Stimulated activated CD4-positive, alpha-beta T cell treated with anti-CD3 and anti-CD28 coated beads, TNF-alpha, amount 100 ng/mL, for 48 hours (primary cell): ENCODE results near the gene CARD19.
A peak's percentile ranks its signal among the peaks of the same experiment; 100 is the strongest.

Source experiments
- DNase-seq, 3 donors: peaks; one replicate each; pipeline ENCODE4 v3.0.0-alpha.2; 2020; ENCODE audit warnings: low read depth in 3 of 3

CARD19 gene

GRCh38 chr9:93064392-93065134, 31.5 kb upstream of the CARD19 start:
- DNase-seq = peak; percentile 72 to 90 (median 82)

GRCh38 chr9:93065135-93065720, 30.8 kb upstream of the CARD19 start:
- DNase-seq = no peak

GRCh38 chr9:93066978-93067603, 28.9 kb upstream of the CARD19 start:
- no peak for DNase-seq

GRCh38 chr9:93068956-93069355, 27.1 kb upstream of the CARD19 start:
- no peak for DNase-seq

GRCh38 chr9:93071464-93071863, 24.6 kb upstream of the CARD19 start:
- DNase-seq = no peak

- no peak for DNase-seq
Observed at GRCh38 chr9:93072383-93072795, 23.6 kb upstream of the CARD19 start.

- no peak for DNase-seq
Observed at GRCh38 chr9:93076101-93076791, 19.8 kb upstream of the CARD19 start.

GRCh38 chr9:93076792-93077128, 19.3 kb upstream of the CARD19 start:
- DNase-seq = no peak

- DNase-seq = no peak
Observed at GRCh38 chr9:93077367-93077766, 18.6 kb upstream of the CARD19 start.

GRCh38 chr9:93077811-93078210, 18.2 kb upstream of the CARD19 start:
- no peak for DNase-seq

- DNase-seq = no peak
Observed at GRCh38 chr9:93079371-93079770, 16.6 kb upstream of the CARD19 start.

GRCh38 chr9:93080406-93080805, 15.6 kb upstream of the CARD19 start:
- no peak for DNase-seq

GRCh38 chr9:93081081-93081529, 14.9 kb upstream of the CARD19 start:
- DNase-seq = no peak

GRCh38 chr9:93081931-93082330, 14.1 kb upstream of the CARD19 start:
- no peak for DNase-seq

- DNase-seq = no peak
Observed at GRCh38 chr9:93082841-93083411, 13.1 kb upstream of the CARD19 start.

- no peak for DNase-seq
Observed at GRCh38 chr9:93083592-93084470, 12.2 kb upstream of the CARD19 start.

- no peak for DNase-seq
Observed at GRCh38 chr9:93084471-93084881, 11.5 kb upstream of the CARD19 start.

GRCh38 chr9:93085676-93086075, 10.3 kb upstream of the CARD19 start:
- no peak for DNase-seq

- no peak for DNase-seq
Observed at GRCh38 chr9:93086447-93087224, 9.4 kb upstream of the CARD19 start.

- DNase-seq = no peak
Observed at GRCh38 chr9:93087971-93088655, 7.9 kb upstream of the CARD19 start.
